GM18951 (cell line): ENCODE measurements around the gene BOD1L1.

Experiments
- POLR2A ChIP-seq: IDR thresholded peaks from 4 replicates; pipeline ENCODE4 v1.6.1; 2011; ENCODE audit warnings: mild to moderate bottlenecking; ENCODE audit not compliant: insufficient read length, insufficient read depth; ENCODE audit errors: extremely low read depth
- in situ Hi-C: fragments of 300-500 bp; cut with MboI; formaldehyde crosslinking; loops from one replicate; pipeline ENCODE4 v1.12.0; 2022; ENCODE audit warnings: low sequenced_read_pairs, mixed read lengths, inconsistent platforms; ENCODE audit not compliant: unreplicated experiment

The BOD1L1 gene

DNA sequence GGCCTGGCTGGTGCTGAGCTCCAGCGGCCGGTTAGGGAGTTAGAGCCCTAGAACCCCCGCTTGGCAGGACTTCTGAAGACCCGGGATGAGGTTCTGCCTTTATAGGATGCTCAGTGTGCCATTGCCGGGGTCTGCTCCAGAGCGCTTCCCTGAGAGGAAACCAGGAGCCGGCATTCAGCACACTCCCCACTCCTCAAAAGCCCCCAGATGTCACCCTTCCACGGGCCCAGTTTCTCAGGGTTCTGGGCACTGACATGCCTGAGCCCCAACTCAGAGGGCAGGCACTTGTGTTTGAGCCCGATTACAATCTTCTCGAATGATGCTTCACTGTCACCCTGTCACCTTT lies 89.7 kb downstream of the BOD1L1 start:
- no peak for TF ChIP-seq POLR2A
- in situ Hi-C loops, result no loop called here

GRCh38 chr4:13537011-13537831 lies 90.3 kb downstream of the BOD1L1 start:
- in situ Hi-C loops, result no loop called here
- no peak for TF ChIP-seq POLR2A

- TF ChIP-seq POLR2A, result no peak
- in situ Hi-C loops, result no loop called here
These were observed 90.9 kb downstream of the BOD1L1 start for GRCh38 chr4:13536607-13537006.

DNA sequence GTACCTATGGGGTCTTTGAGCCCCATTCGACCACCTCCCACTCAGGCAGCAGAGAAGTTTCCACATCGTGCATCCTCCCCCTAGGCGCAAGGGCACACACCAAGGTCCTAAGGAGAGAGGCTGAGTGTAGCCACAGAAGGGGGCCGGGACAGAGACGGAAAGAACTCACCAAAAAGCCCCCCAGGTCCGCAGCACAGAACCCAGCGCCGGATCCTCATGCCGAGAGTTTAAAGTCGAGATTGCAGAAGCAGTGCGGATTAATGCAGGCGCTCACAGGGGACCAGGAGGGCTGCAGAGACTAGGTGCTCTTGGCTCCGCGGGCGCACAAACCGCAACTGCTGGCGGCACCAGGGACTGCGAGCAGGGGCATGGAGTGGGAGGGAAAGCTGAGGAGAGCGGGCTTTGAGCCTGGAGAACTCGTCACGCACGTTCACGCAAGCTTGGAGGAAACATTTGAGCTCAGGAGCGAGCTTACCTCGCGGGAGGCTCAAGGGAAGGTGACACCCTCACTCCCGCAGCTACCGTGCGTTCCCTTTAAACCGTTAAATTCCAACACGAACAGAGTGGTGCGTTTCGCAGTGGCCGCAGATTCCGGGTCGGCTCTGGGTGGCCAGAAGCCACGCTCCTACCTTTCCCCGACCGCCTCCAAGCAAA lies 91.7 kb downstream of the BOD1L1 start:
- in situ Hi-C loops, result no loop called here
- no peak for TF ChIP-seq POLR2A

DNA sequence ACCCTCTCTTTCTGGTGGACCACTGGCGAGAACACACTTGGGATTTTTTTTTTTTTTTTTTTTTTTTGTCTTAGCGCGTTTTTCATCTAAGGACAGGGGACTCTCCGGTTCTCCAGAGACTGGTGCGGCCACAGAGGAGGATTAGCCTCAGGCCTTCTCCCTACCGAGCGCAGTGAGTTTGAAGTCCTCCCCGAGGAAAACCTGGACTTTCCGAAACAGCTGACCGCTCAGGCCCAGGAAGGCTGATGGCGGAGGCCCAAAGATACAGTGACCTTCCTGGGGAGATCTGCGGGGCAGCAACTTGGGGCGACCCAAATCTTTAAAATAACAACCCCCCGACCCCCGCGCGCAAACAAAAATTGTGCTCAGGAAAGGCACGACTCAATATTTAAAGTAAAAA lies 92.4 kb downstream of the BOD1L1 start:
- no peak for TF ChIP-seq POLR2A
- in situ Hi-C loops, result no loop called here

- in situ Hi-C loops, result no loop called here
- TF ChIP-seq POLR2A, result no peak
These were observed 93.0 kb downstream of the BOD1L1 start for GRCh38 chr4:13534344-13535063.

- in situ Hi-C loops, result no loop called here
- no peak for TF ChIP-seq POLR2A
These were observed 93.7 kb downstream of the BOD1L1 start for GRCh38 chr4:13533670-13534343.

DNA sequence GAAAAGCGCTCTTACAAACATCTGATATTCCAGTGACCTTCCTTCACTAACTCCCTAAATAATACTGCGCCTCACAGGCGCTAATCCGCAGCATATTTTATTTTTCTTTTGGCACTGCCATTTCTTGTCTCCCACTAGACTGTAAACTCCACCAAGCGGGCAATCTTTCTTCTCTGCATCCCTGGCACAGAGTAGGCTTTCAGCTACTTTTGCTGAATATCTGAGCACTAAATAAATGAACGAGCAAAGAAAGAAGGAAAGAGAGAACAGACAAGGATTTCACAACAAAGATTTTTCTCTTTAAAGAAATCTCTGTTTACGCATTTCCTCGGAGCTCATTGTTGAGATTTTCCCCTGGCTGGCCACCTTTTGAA lies 95.9 kb downstream of the BOD1L1 start:
- in situ Hi-C loops, result no loop called here

DNA sequence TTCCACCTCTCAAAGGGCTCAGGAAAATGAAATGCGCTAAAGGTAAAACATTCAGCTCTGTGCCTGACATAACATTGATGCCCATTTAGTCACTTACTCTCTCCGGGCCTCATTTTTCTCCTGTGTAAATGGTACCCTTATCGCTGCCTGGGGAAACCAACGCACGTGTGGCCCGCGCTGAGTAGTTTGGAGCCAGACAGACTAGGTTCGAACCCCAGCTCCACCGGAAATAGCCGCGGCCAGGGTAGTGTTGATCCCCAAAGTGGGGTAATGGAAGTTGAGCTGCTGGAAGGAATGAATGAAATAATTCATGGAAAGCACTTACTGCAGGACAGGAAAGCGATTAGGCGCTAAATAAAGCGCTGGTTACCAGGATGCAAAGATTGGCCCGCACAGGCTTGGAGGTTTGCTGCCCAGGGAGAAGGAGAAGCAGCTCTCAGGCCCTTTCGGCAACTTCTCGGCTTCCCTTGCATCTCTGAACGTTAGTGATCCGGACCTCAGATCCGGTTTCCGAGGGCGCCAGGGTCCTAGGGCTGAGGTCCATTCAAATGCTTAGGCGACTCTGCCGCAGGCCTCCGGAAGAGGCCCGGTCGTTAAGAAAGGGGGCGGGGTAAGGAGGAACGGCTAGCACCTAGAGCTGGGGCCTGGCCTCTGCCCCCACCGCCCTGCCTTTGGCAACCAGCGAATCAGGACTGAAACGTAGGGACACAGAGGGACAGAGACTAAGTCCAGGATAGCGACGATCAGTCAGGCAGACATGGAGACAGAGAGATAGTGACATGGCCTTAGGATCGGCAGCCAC lies 96.5 kb downstream of the BOD1L1 start:
- no peak for TF ChIP-seq POLR2A
- in situ Hi-C loops, result no loop called here

More for the DNA sequence above, 95.9 kb downstream of the BOD1L1 start:
- no peak for TF ChIP-seq POLR2A

- in situ Hi-C loops, result no loop called here
- no peak for TF ChIP-seq POLR2A
These were observed 98.2 kb downstream of the BOD1L1 start for GRCh38 chr4:13529128-13529919.

GRCh38 chr4:13528821-13529127 lies 98.8 kb downstream of the BOD1L1 start:
- in situ Hi-C loops, result no loop called here
- no peak for TF ChIP-seq POLR2A
